Osteoblast (primary cell): ENCODE data around the gene EML4. TPM values are rescaled to one million over a fixed set of nuclear protein-coding genes. Genes with fewer than 3 reads are reported as not detected.

Experiments used
- DNase-seq: peaks from one replicate; pipeline ENCODE4 v3.0.0; 2011; ENCODE audit warnings: low spot score, mixed read lengths; ENCODE audit not compliant: insufficient read length; ENCODE audit errors: missing footprints
- H2AFZ ChIP-seq: 2 replicates; pipeline ENCODE4 v1.6.0; 2011; ENCODE audit warnings: mild to moderate bottlenecking, low read length
- H3K27ac ChIP-seq: 2 replicates; pipeline ENCODE4 v1.5.1; 2011; ENCODE audit warnings: mild to moderate bottlenecking, low read depth, low read length, moderate library complexity
- H3K27me3 ChIP-seq: 2 replicates; pipeline ENCODE4 v1.6.0; 2012; ENCODE audit warnings: mild to moderate bottlenecking, control low read depth, inconsistent platforms, low read length, moderate library complexity; ENCODE audit not compliant: insufficient read depth
- H3K36me3 ChIP-seq: 2 replicates; pipeline ENCODE4 v1.5.1; 2011; ENCODE audit warnings: mild to moderate bottlenecking, low read length, control low read depth, moderate library complexity; ENCODE audit not compliant: insufficient read depth
- H3K4me1 ChIP-seq: 2 replicates; pipeline ENCODE4 v1.5.1; 2011; ENCODE audit warnings: mild to moderate bottlenecking, low read length, control low read depth, moderate library complexity; ENCODE audit not compliant: insufficient read depth
- H3K4me2 ChIP-seq: 2 replicates; pipeline ENCODE4 v1.6.0; 2011; ENCODE audit warnings: mild to moderate bottlenecking, low read length; ENCODE audit not compliant: insufficient read depth
- H3K4me3 ChIP-seq: fragments of 200-600 bp; sonication (generic); 3 replicates; pipeline ENCODE4 v1.5.1; 2012; ENCODE audit warnings: mild to moderate bottlenecking, low read length, inconsistent platforms; ENCODE audit not compliant: insufficient read depth
- H3K79me2 ChIP-seq: 2 replicates; pipeline ENCODE4 v1.6.0; 2012; ENCODE audit warnings: mild to moderate bottlenecking, low read length, control low read depth, inconsistent platforms; ENCODE audit not compliant: insufficient read depth
- H3K9me3 ChIP-seq: 2 replicates; pipeline ENCODE4 v1.5.1; 2011; ENCODE audit warnings: low read depth, low read length, control low read depth
- H4K20me1 ChIP-seq: 2 replicates; pipeline ENCODE4 v1.6.0; 2012; ENCODE audit warnings: mild to moderate bottlenecking, low read length, control low read depth; ENCODE audit not compliant: insufficient read depth
- CTCF ChIP-seq: IDR thresholded peaks from 2 replicates; pipeline ENCODE4 v1.5.1; 2011; ENCODE audit warnings: mild to moderate bottlenecking, low read depth, low read length, moderate library complexity; ENCODE audit errors: extremely low read depth
- total RNA-seq: library from RNA; depleted of rRNA; stranded (reverse); fragments of >200 nt; gene quantifications from 2 replicates; pipeline ENCODE4 v1.2.3, GENCODE V29; 2012

EML4 gene
- total RNA-seq, 1 donor, result 91.9 TPM

GRCh38 chr2:42168459-42169099 lies 574 bp upstream of the EML4 start:
- Histone ChIP-seq H3K36me3 (no peaks in the 10 kb centered on the region), H3K79me2 (peaks cover 42% of the 10 kb centered on the region), H2AFZ (peak overlapping the region; percentile 88), H3K27ac (peak overlapping the region; percentile 51), H3K4me2 (peak overlapping the region; percentile 65), H4K20me1 (peaks cover 33% of the 10 kb centered on the region), H3K4me3 (peak overlapping the region; percentile 44), H3K27me3 (no peaks in the 10 kb centered on the region), H3K4me1 (peaks cover 24% of the 10 kb centered on the region), H3K9me3 (no peaks in the 10 kb centered on the region)
- TF ChIP-seq CTCF, result no peak
- no peak for DNase-seq

GRCh38 chr2:42169874-42170521 lies 845 bp downstream of the EML4 start:
- peak overlapping the region; percentile 92 for H3K4me2 ChIP-seq
- H3K27me3 ChIP-seq, result no peaks in the 10 kb centered on the region
- H3K9me3 ChIP-seq, result no peaks in the 10 kb centered on the region
- H3K4me3 ChIP-seq, result peak overlapping the region; percentile 87
- no peak for TF ChIP-seq CTCF
- H3K79me2 ChIP-seq, result peaks cover 55% of the 10 kb centered on the region
- DNase-seq, result peak; percentile 71
- H4K20me1 ChIP-seq, result peaks cover 33% of the 10 kb centered on the region
- peaks cover 24% of the 10 kb centered on the region for H3K4me1 ChIP-seq
- peak overlapping the region; percentile 77 for H3K27ac ChIP-seq
- no peaks in the 10 kb centered on the region for H3K36me3 ChIP-seq
- H2AFZ ChIP-seq, result peak overlapping the region; percentile 83

- no peaks in the 10 kb centered on the region for H3K27me3 ChIP-seq
- H3K4me2 ChIP-seq, result peak overlapping the region; percentile 92
- no peak for TF ChIP-seq CTCF
- peaks cover 24% of the 10 kb centered on the region for H3K4me1 ChIP-seq
- H2AFZ ChIP-seq, result peak overlapping the region; percentile 83
- DNase-seq, result peak; percentile 54
- peak overlapping the region; percentile 87 for H3K4me3 ChIP-seq
- H3K9me3 ChIP-seq, result no peaks in the 10 kb centered on the region
- H3K79me2 ChIP-seq, result peaks cover 63% of the 10 kb centered on the region
- no peaks in the 10 kb centered on the region for H3K36me3 ChIP-seq
- H3K27ac ChIP-seq, result peak overlapping the region; percentile 77
- peaks cover 36% of the 10 kb centered on the region for H4K20me1 ChIP-seq
Observed at GRCh38 chr2:42170619-42171395, 1.7 kb downstream of the EML4 start.
